Measurements from ENCODE around the gene INPP5K. TPM values are rescaled to one million over a fixed set of nuclear protein-coding genes. Genes with fewer than 3 reads are reported as not detected.

INPP5K gene
- total RNA-seq, 2 donors from 2014 or later: 64.9 to 78.1 TPM

DNA sequence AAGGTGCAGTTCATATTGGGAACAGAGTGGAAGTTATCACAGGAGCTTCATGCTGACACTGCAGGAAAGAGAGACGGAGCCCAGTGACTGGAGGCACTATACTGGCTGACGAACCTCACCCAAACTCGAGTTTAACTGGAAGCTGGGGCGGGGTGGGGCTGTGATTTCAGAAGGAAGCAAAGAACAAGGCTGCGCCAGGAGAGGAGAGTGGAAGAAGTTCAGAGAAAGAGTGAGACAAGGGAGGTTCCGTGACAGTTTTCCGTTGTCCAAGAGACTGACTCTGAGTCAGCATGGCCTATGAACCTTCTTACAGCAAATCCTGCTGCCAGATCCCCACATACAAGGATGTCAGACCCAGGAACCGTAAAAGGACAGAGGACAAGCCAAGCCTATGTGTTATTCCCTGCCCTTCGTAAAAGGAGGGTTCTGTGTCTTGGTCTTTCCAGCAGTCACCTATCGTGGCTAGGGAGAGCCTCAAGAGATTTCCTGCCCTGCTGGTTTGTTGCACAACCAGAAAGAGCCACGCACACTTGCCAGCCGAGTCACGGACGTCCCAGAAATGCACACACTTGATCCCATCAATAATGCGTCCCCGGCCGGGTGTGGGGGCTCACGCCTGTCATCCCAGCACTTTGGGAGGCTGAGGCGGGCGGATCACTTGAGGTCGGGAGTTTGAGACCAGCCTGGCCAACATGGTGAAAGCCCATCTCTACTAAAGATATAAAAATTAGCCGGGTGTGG, 41.1 kb upstream of the INPP5K start:
- TF ChIP-seq, protein P1, sequence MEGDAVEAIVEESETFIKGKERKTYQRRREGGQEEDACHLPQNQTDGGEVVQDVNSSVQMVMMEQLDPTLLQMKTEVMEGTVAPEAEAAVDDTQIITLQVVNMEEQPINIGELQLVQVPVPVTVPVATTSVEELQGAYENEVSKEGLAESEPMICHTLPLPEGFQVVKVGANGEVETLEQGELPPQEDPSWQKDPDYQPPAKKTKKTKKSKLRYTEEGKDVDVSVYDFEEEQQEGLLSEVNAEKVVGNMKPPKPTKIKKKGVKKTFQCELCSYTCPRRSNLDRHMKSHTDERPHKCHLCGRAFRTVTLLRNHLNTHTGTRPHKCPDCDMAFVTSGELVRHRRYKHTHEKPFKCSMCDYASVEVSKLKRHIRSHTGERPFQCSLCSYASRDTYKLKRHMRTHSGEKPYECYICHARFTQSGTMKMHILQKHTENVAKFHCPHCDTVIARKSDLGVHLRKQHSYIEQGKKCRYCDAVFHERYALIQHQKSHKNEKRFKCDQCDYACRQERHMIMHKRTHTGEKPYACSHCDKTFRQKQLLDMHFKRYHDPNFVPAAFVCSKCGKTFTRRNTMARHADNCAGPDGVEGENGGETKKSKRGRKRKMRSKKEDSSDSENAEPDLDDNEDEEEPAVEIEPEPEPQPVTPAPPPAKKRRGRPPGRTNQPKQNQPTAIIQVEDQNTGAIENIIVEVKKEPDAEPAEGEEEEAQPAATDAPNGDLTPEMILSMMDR (IDR thresholded peaks at IDR 0.05): no peak

DNA sequence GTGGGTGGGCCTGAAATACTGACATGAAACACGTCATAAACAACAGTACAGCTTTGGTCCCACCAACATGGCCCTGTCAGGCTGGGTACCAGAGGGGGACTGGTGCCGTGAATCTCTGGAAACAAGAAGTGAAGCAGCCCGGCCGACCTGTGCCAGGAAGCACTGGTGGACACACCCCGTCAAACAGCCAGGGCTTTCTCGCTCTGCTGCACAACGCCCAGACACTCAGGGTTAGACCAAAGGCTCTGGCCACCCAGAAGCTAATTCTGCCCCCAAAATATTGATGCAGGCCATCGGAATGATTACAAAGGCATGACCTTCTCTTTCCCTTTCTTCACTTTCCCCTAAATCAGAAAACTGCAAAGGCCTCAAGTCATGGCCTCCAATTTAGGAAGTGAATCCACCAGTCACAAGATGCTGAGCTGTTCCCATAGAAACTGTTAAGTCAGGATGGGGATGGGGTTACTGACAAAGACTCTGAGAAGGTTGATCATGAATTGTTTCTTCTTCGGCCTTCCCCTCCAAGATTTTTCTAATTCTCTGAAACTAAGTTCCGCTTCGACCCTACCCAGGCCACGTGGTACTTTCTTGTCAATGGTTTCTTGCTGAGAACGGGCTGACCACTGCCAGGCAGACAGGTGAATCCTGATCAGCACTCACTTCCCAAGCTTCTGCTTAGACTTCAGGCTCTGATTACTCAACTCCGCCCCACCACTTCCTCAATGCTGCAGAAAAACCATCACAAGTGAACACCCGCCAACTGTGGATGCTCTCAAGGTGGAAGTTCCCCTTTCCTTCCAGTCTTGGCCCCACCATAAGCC, 39.4 kb upstream of the INPP5K start:
- no peak overlapping the region for H3K4me3 ChIP-seq
- TF ChIP-seq, protein P1 (IDR thresholded peaks at IDR 0.05): no peak
- H3K27ac ChIP-seq: no peak overlapping the region
- H3K27me3 ChIP-seq: no peaks in the 10 kb centered on the region
- H3K4me1 ChIP-seq: peaks cover 0 to 41% of the 10 kb centered on the region in 2 donors
- H3K9me3 ChIP-seq: no peaks in the 10 kb centered on the region
- DNase-seq (ENCODE audit: low spot score): no peak
- H3K36me3 ChIP-seq: peaks cover 17% of the 10 kb centered on the region

More for the DNA sequence above, 41.1 kb upstream of the INPP5K start:
- no peak overlapping the region for H3K4me3 ChIP-seq
- H3K36me3 ChIP-seq: peaks cover 5% of the 10 kb centered on the region
- no peaks in the 10 kb centered on the region for H3K27me3 ChIP-seq
- H3K27ac ChIP-seq: no peak overlapping the region
- H3K4me1 ChIP-seq: peaks cover 0 to 50% of the 10 kb centered on the region in 2 donors
- no peak for DNase-seq (ENCODE audit: low spot score)
- H3K9me3 ChIP-seq: no peaks in the 10 kb centered on the region

DNA sequence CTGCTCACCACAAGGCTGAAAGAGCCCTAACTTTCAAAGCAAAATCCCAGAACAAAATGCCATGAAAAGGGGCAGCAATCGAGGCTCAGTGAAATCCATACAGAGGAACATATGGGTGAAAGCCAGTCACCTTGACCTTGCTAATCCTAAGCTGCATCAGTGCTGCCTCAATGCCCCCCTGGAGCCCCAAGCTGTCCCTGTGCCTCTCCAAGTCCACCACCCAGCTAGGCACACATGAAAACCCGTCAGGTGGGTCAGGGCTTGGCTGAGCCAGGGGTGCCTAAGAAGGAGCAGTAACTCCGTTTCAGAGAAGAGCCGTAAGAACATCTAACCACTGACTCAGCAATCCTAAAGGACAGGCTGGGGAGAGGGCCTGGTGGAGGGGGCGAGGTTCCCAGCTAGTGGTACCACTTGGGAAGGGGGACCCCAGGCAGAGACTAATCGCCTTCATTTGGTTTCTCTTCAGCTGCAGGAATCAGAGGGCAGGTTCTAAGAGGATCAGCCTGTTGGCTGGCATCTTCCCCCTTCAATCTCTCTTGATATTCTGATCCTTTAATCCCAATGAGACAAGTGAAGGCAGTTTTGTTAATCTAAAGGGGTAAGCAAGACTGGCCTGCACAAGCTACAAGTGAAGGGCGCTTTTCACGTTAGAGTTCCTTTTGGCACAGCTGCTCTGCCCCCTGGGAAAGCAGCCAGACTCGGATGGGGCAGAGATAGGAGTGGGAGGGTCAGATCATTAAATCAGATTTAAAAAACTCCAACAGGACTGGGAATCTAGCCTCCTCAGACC, 38.5 kb upstream of the INPP5K start:
- Histone ChIP-seq H3K27me3 (no peaks in the 10 kb centered on the region), H3K4me1 (peaks cover 0 to 32% of the 10 kb centered on the region in 2 donors), H3K36me3 (peaks cover 25% of the 10 kb centered on the region), H3K4me3 (no peak overlapping the region), H3K9me3 (no peaks in the 10 kb centered on the region), H3K27ac (no peak overlapping the region)
- TF ChIP-seq, protein P1 (IDR thresholded peaks at IDR 0.05): no peak
- no peak for DNase-seq (ENCODE audit: low spot score)

DNA sequence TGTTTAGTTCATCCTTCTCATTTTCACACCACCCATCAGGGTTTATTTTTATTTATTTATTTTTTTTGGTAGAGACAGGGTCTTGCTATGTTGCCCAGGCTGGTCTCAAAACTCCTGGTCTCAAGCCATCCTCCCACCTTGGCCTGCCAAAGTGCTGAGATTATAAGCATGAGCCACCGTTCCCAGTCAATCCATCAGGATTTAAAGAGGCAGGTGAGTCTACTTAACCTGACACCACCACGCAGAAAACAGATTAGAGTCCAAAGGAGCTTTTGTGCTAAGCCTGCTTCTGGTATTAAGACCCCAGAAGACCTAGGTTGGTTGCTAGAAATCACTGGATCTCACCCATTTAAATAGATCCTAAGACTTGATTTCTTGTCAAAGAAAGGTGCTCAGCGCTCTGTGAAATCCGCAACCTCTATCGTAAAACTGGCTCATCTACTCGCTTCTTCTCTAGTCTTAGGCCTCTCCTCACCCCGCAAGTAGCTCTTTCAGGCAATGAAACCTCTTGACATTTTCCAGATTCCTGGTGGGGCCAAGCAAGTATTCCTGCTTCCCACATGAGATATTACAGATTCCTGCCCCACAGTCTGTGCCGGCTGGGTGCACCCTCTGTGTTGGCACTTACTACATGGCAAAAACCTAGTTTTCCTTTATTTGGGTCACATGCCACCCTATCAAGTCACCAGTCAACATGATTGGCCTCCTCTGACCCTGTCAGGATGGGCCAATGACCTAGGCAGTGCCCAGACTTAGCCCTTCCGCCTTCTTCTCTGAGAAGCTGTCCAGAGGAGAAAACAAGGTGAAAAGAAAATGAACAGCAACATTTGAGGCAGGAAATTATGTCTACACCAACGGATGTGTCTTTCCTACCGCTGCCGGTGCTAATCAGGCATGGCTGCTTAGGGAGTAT, 37.2 kb upstream of the INPP5K start:
- Histone ChIP-seq H3K36me3 (peaks cover 39% of the 10 kb centered on the region), H3K4me3 (no peak overlapping the region), H3K27me3 (no peaks in the 10 kb centered on the region), H3K9me3 (no peaks in the 10 kb centered on the region), H3K27ac (peak overlapping the region in 1 of 2 donors; percentile 13), H3K4me1 (peaks cover 0 to 27% of the 10 kb centered on the region in 2 donors)
- TF ChIP-seq, protein P1 (IDR thresholded peaks at IDR 0.05): no peak
- no peak for DNase-seq (ENCODE audit: low spot score)

DNA sequence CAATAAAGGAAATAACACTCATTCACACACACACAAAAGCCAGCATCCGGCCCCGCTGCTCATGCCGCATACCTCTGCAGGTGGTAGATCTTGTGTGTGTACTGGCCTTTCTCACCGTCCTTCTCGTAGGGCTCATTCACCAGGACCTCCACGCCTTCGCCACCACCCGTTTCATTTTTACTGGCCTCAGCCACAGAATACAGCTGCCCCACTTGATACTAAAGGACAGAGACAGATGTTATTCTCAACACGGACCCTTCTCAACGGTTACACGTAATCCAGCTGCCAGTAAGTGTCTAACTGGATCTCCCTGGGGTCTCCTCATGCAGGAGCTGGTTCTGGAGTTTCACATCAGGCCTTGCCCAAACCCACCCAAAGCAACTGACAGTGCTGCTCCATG, 36.5 kb upstream of the INPP5K start:
- H3K27ac ChIP-seq: no peak overlapping the region
- no peak overlapping the region for H3K4me3 ChIP-seq
- DNase-seq (ENCODE audit: low spot score): no peak
- no peaks in the 10 kb centered on the region for H3K27me3 ChIP-seq
- TF ChIP-seq, protein P1 (IDR thresholded peaks at IDR 0.05): no peak
- peaks cover 0 to 27% of the 10 kb centered on the region in 2 donors for H3K4me1 ChIP-seq
- no peaks in the 10 kb centered on the region for H3K9me3 ChIP-seq
- H3K36me3 ChIP-seq: peaks cover 46% of the 10 kb centered on the region
